ENCODE data around the gene IGF1R.

- TF ChIP-seq CTCF (IDR thresholded peaks at IDR 0.05) (no peak), POLR2A (IDR thresholded peaks at IDR 0.05) (no peak)
These were observed 251.1 kb downstream of the IGF1R start for GRCh38 chr15:98899272-98900021.
